SIG-M5 treated with dmso at 0.1 percent for 504 hours (cell line): Measurements from ENCODE around the gene NEURL1.
"Not testable (repeated sequence)": the region's sequence is repeated elsewhere in the genome, so short reads cannot be mapped to it uniquely, and the experiment has no call there.

ENCODE experiments used
- DNase-seq: peaks from one replicate; lab custom pipeline; 2025; ENCODE audit not compliant: unreplicated experiment; lab: John Stamatoyannopoulos, UW

Gene NEURL1

DNA sequence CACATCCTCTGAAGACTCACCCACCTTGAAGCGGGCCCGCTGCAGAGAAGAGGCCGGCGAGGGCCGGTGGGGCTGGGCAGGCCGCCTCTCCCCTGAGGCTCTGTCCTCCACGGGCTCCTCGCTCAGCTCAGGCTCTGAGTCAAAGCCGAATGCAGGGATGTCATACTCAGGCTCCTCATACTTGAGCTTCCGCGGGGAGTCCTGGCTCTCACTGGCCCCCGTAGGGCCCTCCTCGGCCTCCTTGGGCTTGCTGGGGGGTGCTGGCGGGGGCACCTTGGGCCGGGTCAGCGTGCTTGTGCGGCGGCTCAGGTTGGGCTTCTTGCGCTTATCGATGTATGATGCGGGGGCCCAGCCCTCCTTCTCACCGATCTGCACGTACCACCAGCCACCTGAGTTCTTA is 109.9 kb downstream of the NEURL1 start:
- no peak for DNase-seq

DNA sequence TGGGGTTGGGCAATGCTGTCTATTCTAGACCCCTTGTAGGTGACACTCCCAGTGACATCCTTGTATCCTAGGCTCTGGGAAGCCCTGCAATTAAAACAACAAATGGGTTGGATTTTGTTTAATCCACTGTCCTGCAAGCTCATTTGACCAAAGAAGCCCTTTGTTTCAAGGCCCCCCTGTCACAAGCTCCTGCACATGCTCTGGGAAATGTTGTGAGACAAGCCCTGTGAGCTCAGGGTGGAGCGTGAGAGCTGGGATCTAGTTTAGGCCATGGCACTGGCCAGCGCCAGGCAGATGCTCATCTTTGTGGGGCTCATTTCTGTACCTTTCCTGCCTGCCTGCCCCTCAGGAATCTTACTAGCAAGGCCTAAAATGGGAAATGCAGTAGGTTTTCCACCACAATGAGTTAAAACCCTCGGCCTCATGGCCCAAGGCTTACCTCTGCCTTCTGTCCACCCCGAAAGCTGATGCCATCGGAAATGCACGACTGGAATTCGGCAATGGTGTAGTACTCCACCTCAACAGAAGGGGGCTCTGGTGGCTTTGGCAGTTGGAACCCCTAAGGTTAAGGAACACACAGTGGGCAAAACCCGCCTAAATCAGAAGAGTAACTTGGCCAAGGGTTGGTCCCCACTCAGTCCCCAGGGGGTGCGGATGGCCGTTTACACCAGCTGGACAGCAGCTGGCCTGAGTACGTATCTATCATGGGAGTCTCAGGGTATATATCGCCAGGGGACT is 112.0 kb downstream of the NEURL1 start:
- DNase-seq: peak; percentile 3

DNA sequence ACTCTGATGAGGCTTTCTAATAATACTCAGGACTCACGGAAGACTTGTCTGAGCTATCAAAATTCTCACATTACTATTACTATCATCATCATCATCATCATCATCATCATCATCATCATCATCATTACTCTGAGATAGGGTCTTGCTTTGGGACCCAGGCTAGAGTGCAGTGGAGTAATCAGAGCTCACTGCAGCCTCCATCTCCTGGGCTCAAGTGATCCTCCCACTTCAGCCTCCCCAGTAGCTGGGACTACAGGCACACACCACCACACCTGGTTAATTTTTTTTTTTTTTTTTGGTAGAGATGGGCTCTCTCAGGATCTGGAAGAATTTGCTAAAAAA is 112.6 kb downstream of the NEURL1 start:
- not testable (repeated sequence) for DNase-seq

DNA sequence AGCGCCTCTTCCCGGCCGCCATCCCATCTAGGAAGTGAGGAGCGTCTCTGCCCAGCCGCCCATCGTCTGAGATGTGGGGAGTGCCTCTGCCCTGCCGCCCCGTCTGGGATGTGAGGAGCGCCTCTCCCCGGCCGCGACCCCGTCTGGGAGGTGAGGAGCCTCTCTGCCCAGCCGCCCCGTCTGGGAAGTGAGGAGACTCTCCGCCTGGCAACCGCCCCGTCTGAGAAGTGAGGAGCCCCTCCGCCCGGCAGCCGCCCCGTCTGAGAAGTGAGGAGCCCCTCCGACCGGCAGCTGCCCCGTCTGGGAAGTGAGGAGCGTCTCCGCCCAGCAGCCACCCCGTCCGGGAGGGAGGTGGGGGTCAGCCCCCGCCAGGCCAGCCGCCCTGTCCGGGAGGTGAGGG is 113.5 kb downstream of the NEURL1 start:
- not testable (repeated sequence) for DNase-seq

DNA sequence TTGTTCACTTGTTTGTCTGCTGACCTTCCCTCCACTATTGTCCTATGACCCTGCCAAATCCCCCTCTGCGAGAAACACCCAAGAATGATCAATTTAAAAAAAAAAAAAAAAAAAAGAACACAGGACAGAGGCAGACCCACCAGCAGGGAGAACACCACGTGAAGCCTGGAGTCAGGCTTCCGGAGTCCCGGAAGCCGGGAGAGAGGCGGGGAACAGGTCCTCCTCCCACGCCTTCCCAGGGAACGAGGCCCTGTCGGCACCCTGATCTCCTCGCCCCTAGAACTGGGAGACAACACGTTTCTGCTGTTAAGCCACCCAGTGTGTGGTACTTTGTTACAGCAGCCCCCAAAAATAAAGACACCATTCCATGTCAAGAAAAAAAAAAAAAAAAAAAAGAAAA is 114.6 kb downstream of the NEURL1 start:
- not testable (repeated sequence) for DNase-seq

DNA sequence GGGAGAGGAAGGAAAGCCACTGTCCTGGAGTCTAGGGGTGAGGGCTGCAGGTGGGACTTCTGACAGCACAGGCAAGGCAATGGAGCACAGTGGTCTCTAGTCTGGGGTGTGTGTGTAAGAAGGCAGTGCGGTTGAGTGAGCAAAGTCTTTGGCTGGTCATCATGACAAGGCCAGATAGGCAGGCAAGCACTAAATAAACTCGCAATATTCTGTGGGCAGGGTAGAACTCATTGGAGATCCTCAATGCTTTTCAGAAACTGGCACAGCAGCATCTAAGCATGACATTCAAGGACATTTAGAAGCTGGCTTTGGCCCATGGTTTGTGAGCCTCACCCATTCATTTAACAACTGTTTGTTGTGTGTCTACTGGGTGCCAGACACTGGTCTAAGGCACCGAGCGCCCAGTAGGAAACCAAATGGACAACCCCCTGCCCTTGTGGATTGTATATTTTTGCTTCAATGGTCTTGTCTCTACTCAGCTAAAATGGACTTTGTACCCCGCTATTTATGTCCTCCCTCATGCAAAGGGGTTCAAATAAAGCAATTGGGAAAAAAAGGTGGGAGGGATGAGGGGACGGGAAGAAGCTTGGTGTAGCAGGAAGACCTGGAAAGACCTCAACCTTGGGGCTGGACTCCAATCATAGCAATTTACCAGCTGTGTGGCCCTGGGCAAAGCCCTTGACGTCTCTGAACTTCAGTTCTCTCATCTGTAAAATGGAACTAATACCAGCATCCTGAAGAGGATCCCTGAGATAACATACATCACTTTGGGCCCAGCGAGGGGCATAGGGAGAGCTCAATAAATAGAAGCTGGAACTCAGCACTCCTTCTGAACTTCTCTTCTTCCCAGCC is 116.0 kb downstream of the NEURL1 start:
- no peak for DNase-seq

DNA sequence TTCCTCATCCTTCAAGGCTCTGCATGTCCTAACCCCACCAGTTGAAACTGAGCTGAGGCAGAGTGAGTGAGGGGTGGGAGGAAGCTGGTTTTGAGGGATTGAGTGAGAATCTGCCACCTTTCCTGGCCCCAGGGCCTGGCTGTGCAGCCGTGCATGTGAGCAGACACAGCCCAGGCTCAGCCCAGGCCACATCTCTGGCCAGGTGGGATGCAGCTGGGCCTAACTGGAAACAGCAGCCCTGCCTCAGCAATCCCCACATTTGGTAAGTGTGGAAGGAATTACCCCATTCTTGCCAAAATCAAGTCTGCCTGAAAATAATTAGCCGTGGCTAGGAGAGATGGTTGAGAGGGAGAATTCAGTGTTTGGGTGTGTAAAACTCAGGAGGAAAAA is 116.6 kb downstream of the NEURL1 start:
- no peak for DNase-seq

DNA sequence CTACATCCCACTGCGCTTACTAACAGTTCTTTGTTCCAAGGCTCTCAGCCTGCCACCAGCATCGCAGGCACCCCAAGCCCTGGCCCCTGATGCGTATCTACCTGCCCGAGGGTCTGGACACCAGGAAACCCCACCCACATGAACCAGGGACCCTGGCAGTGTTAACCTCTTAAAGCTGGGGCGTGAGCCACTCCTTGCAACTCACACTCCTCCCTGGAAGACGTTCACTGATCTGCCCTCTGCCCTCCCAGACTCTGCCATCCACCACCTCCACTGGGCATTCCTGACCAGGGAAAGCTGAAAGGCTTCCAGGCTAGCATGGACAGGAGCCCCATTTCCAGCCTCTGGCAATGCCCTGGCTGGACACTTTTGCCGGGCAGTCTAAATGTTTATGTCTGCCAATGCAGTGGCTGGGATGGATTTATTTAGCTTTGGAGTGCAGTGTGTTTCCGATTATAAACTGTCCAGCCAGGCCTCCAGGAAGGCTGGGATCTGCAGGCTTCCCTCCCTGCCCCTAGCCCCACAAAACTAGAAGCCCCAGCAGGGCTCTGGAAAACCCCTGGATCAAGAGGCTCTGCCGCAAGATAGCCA is 117.5 kb downstream of the NEURL1 start:
- DNase-seq: no peak

DNA sequence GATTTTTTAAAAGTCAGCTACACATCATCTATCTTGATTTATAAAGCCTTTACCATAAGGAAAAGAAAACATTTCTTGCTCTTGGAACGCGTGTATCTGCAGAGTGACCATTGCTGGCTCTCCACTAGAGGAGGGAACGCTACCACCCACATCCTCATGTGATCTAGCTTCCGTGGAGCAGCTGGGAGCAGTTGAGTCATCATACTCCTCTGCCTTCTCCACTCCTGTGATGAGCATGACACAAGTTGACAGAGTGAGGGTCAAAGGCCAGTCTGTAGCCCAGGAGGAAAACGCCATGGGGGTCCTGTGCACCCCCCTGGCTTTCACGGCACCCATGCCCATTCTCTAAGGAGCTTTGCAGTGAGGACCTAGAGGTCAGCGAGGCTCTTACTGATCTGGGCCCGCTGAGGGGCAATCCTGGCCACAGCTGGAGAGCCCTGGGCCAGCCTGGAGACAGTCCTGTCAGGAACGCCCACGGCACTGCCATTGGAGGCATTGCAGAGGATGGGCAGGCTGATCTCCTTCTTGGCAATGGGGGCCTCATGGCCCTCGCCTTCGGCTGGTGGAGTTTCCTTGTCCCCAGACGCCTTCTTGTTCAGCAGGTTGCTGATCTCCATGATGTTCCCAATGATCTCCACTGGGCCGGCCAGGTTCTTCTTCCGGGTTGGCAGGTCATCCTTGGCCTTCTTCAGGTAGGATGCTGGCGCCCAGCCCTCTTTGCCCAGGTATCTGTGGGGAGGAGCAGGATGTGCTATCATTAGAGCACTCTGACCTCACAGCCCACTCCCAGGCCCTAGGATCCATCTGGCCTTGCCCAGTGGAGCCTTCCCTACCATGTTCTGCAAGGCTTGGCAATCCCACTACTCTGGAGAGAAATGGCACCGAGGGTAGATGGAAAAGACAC is 119.2 kb downstream of the NEURL1 start:
- no peak for DNase-seq

DNA sequence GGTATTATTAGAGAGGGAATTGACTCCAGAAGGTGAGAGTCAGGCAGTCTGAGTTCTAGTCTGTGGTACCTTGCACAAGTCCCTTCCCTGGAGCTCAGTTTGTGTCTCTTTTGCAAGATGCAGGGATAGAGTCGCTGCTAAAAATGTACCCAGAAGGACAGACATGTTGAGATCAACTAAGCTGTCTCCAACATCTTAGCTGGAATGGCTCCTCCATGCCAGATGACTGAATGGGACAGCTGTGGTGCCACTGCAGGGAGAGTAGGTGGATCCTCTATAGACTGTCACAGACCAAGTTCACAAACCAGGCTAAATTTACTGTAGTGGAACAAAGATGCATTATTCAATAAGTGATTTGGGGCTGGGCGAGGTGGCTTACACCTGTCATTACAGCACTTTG is 120.1 kb downstream of the NEURL1 start:
- DNase-seq: no peak

DNA sequence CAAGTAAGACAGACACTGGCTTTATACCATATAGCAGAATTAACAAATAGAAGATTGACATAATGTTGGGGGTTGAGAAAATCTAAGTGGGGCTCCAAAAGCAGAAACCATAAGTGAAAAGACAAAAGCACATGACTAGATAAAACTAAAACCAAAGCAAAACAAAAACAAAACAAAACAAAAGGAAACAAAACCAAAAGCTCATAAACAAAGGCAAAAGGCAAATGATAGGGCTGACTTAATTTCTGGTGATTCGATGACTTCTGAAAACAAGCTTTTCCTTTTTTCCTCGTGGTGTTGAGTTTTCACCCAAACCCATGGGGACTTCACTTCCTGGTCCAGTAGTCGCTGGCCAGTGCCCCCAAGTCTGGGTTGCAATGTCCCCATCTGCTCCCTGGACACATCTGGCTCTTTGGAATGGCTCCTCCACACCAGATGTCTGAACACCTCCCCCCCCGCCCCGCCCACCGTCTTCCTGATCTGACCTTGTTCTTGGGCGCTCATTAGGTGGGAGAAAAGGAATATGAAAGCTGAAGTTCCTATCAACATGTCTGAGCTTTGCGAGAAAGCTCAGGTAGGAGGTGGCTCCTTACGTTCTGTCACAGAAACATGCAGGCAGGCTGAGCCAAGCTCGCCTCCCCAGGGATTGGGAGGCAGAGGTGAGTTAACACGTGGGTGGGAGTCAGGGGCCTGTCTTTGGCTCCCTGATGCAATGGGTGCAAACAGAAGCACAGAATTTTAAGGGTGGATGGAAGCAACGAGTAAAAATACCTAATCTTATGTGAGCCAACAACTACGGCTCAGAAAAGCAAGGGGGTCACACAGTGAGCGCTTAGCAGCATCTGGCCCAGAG is 121.0 kb downstream of the NEURL1 start:
- DNase-seq: no peak

DNA sequence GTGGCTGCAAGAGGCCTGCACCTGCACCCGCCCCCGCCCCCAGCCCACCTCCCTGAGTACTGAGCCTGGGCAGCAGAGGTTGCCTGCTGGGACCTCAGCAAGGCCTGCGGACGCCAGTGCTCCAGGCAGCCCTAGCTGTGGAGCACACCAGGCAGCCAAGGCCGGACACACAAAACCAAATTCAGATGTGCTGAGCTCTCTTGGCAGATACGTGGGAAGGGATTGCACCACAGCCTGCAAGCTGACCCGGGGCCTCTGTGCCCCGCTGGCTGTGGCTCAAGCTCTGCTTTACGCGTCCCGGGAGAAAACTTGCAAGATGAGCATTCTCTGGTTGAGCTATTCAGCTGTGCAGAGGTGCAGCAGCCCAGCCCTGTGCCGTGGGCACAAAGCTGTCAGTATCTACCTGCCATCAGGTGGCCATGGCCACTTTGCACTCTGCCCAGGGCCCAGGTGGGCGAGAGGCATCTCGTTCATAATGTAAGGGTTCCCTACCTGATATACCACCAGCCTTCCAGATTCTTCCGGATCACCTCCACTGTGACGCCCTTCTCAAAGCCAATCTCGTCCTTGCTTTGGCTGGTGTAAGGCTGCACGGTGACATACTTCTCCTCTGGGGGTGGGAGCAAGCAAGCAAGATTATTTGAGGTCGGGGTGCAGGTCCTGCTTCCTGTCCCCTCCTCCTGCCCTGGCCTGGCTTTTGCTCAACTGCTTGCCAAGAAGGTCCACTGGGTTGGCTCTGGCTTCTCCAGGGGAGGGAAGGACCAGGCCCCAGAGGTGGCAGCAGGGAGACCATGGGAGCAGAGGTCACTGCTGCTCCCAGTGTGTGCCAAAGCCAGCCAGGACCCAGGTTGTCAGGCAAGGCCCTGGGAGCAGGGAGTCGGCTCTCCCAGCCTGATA is 123.4 kb downstream of the NEURL1 start:
- DNase-seq: no peak

DNA sequence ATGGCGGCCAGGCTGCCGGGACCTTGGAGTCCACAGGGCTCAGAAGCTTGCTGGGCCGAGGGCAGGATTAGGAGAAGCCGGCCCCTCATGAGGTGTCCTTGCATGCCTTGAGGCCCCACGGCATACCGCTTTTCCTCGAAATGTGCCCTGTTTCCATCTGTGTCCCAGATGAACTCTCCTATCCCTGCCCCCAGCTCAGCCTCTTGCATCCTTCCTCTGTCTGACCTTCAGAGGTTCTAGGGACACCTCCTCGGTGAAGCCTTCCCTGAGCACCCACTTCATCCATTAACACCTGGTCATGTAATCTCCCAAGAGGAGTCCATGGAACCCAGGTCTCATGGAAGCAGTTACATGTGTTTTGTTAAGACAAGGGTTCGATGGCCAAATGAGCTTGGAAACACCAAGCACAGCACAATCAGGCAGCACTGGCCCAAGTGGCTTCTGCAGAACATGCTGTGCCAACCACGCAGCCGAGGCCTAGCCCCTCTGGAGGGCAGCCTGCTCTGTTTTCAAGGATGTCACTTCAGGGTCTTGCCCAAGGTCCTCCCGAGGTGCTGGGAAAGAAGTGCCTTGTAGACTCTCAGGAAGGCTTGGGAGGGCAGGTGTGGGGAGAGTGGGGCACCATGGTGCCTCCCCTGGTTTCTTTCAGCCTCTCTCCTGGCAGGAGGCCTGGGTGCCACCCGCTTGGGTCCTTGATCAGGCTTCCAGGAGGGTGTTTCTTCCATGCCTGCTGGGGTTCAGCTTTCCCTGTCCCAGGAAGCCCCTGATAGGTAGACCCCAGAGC is 124.3 kb downstream of the NEURL1 start:
- DNase-seq: no peak

DNA sequence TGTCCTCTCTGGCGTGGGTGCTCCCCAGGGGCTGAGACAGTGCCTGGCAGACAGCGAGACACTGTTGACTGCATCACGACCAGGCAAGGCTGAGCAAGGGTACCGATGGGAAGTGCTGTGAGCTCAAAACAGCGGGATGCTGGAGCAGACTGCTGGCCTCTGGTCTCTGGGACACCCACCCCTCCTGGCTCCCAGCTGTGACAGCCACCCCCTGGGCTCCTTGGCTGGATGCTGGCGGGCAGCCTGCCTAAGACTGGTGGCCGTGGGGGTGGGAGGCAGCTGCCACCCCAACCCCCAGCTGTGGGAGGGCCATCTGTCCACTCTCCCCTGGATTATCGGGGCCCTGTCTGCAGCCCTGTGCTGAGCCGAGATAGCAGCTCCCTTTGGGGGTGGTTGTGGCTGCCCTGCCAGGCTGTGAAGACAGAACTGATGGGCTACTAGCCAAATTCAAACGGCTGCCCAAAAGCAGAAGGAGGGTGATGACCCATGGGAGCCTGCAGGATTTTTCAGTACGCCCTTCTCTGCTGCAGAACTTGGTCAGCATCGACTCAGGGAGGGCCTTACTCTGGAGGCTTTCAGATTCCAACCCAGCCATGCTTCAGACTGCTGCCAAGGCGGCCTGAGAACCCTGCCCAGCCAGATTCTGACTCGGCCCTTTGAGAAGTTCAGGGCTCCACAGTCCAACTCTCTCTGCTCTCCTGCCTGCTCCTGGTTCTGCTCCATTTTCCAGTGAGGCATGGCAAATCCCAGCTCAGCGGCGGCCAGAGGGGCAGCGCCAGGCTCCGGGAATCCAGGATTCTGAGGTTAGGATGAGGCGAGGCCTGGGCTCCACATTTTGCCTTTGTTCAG is 125.3 kb downstream of the NEURL1 start:
- no peak for DNase-seq

DNA sequence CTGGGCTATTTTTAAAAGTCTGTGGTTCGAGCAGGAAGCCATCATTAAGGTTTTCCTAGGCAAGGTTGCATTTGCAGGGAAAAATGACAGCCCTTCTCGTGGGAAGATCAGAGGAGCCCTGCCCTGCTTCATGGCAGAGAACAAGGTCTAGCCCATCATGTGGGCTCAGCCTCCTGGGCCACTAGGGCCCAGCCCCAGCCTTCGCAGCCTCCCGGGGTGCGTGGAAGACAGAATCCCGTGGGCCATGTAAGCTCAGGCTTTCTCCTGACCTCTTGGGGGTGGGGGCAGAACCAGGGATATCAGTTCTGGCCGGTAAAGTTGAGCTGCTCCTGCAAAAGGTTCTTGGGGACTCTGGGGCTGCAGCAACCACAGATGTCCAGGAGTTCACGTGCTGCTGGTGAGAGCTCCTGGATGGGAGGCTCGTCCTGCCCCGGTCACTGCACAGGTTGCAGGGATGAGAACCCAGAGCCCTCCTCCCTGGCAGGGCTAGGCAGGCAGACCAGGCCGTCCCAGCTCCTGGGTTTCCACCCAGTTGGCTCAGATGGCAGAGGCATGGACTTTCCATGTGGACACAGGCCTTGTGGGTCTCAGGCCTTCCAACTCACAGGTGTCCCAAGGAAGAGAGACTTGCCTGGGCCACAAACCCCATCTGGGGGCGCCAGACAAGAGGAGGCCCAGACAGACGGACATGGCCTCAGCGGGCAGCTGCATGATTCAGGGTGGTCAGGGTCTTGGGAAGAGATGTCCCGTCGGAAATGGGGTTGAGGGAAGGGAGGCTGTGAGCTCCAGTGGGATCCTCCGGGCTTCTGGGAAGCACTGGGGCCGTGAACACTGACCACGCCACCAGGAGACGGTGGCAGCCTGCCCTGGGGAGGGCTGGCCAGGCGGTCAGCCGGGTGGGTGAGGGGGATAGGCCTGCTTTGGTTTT is 126.2 kb downstream of the NEURL1 start:
- DNase-seq: no peak

DNA sequence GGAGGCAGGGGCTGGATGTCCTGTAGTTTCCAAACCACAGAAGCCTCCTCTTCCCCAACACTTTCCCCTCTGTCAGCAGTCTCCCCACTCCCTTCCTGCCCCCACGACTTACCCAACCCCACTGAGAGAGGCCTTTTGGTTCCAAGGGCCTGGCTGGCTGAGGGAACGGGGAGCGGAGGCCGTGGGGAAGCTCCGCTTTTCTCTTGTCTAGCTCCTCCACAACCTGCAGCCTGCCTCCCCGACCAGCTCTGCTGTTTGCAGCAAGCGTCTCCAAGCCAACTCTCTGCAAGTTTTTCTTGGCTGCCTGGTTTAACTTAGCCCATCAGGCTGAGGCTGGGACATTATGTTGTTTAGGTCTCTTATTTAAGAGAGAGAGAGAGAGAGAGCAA is 126.8 kb downstream of the NEURL1 start:
- DNase-seq: no peak
